Progenitor cell of endocrine pancreas (in vitro differentiated cells): ENCODE measurements around the gene STARD10. TPM values are rescaled to one million over a fixed set of nuclear protein-coding genes. Genes with fewer than 3 reads are reported as not detected.
"Not testable (repeated sequence)": the region's sequence is repeated elsewhere in the genome, so short reads cannot be mapped to it uniquely, and the experiment has no call there.

Experiments
- DNase-seq: peaks from one replicate; pipeline ENCODE4 v3.0.0; 2021; ENCODE audit warnings: low spot score; ENCODE audit not compliant: unreplicated experiment
- H3K27ac Mint-ChIP-seq: 2 replicates; pipeline ENCODE4 v1.8.0; 2021; ENCODE audit warnings: mild to moderate bottlenecking, moderate library complexity, mixed read lengths
- H3K27me3 Mint-ChIP-seq: 2 replicates; pipeline ENCODE4 v1.8.0; 2021; ENCODE audit warnings: mixed read lengths
- H3K36me3 Mint-ChIP-seq: 2 replicates; pipeline ENCODE4 v1.8.0; 2022; ENCODE audit warnings: mixed read lengths; ENCODE audit not compliant: insufficient read depth
- H3K4me1 Mint-ChIP-seq: 2 replicates; pipeline ENCODE4 v1.8.0; 2021; ENCODE audit warnings: low read depth, mixed read lengths
- H3K4me3 Mint-ChIP-seq: 2 replicates; pipeline ENCODE4 v1.8.0; 2021; ENCODE audit warnings: low read depth, mild to moderate bottlenecking, moderate library complexity, mixed read lengths
- H3K9me3 Mint-ChIP-seq: 2 replicates; pipeline ENCODE4 v1.8.0; 2021; ENCODE audit warnings: low read depth, mixed read lengths
- total RNA-seq: library from RNA; stranded (reverse); gene quantifications from 2 replicates; pipeline ENCODE4 v1.2.1, GENCODE V29; 2021
- TF ChIP-seq, protein P1 (sequence below): fragments of 200-600 bp; sonication (generic); IDR thresholded peaks from one replicate; pipeline ENCODE4 v1.5.0; 2021; ENCODE audit warnings: antibody characterized with exemption, mild to moderate bottlenecking; ENCODE audit not compliant: unreplicated experiment

STARD10 gene
- total RNA-seq, 1 donor from 2014 or later, result 212 TPM

- H3K27ac Mint-ChIP-seq, result no peak overlapping the region
- H3K4me1 Mint-ChIP-seq, result peaks cover 10% of the 10 kb centered on the region
- no peaks in the 10 kb centered on the region for H3K9me3 Mint-ChIP-seq
- TF ChIP-seq, protein P1, sequence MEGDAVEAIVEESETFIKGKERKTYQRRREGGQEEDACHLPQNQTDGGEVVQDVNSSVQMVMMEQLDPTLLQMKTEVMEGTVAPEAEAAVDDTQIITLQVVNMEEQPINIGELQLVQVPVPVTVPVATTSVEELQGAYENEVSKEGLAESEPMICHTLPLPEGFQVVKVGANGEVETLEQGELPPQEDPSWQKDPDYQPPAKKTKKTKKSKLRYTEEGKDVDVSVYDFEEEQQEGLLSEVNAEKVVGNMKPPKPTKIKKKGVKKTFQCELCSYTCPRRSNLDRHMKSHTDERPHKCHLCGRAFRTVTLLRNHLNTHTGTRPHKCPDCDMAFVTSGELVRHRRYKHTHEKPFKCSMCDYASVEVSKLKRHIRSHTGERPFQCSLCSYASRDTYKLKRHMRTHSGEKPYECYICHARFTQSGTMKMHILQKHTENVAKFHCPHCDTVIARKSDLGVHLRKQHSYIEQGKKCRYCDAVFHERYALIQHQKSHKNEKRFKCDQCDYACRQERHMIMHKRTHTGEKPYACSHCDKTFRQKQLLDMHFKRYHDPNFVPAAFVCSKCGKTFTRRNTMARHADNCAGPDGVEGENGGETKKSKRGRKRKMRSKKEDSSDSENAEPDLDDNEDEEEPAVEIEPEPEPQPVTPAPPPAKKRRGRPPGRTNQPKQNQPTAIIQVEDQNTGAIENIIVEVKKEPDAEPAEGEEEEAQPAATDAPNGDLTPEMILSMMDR, result no peak
- DNase-seq, result no peak
- peaks cover 5% of the 10 kb centered on the region for H3K36me3 Mint-ChIP-seq
- no peak overlapping the region for H3K4me3 Mint-ChIP-seq
- H3K27me3 Mint-ChIP-seq, result no peaks in the 10 kb centered on the region
Observed at GRCh38 chr11:72808331-72808798, 14.5 kb upstream of the STARD10 start.

GRCh38 chr11:72807792-72808191, 13.9 kb upstream of the STARD10 start:
- no peak for DNase-seq
- Mint-ChIP-seq H3K27ac (no peak overlapping the region), H3K4me1 (peaks cover 7% of the 10 kb centered on the region), H3K27me3 (no peaks in the 10 kb centered on the region), H3K4me3 (no peak overlapping the region), H3K9me3 (no peaks in the 10 kb centered on the region), H3K36me3 (peaks cover 5% of the 10 kb centered on the region)
- TF ChIP-seq, protein P1, result no peak

- H3K36me3 Mint-ChIP-seq, result peaks cover 5% of the 10 kb centered on the region
- TF ChIP-seq, protein P1, result no peak
- H3K27me3 Mint-ChIP-seq, result no peaks in the 10 kb centered on the region
- H3K4me1 Mint-ChIP-seq, result peaks cover 3% of the 10 kb centered on the region
- H3K4me3 Mint-ChIP-seq, result no peak overlapping the region
- no peak for DNase-seq
- H3K9me3 Mint-ChIP-seq, result no peaks in the 10 kb centered on the region
- no peak overlapping the region for H3K27ac Mint-ChIP-seq
Observed at GRCh38 chr11:72807021-72807693, 13.3 kb upstream of the STARD10 start.

DNA sequence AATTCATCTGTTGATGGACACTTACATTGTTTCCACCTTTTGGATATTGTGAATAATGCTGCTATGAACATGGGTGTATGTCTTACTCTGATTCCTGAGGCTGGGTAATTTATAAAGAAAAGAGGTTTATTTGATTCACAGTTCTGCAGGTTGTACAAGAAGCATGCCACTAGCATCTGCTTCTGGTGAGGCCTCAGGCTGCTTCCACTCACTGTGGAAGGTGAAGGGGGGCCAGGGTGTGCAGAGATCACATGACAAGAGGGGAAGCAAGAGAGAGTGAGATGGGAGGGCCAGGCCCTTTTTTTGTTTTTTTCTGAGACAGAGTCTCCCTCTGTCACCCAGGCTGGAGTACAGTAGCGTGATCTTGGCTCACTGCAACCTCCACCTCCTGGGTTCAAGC, 12.5 kb upstream of the STARD10 start:
- H3K9me3 Mint-ChIP-seq, H3K36me3 Mint-ChIP-seq, H3K27me3 Mint-ChIP-seq, H3K4me1 Mint-ChIP-seq, H3K27ac Mint-ChIP-seq, DNase-seq, H3K4me3 Mint-ChIP-seq: not testable (repeated sequence)

DNA sequence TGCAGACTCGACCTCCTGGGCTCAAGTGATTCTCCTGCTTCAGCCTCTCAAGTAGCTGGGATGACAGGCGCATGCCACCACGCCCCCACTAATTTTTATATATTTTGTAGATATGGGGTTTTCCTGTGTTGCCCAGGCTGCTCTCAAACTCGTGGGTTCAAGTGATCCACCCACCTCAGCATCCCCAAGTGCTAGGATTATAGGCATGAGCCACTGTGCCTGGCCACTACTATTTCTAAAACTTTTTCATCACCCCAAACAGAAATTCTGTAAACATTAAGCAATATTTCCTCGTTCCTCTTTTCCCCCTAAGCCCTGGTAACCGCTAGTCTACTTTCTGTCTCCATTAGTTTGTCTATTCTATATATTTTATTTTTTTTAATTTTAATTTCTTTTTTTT, 11.4 kb upstream of the STARD10 start:
- Mint-ChIP-seq H3K9me3 (no peaks in the 10 kb centered on the region), H3K4me3 (no peak overlapping the region), H3K27me3 (no peaks in the 10 kb centered on the region), H3K36me3 (peaks cover 3% of the 10 kb centered on the region), H3K4me1 (no peaks in the 10 kb centered on the region), H3K27ac (no peak overlapping the region)
- no peak for DNase-seq
- TF ChIP-seq, protein P1, result no peak

GRCh38 chr11:72802822-72803221, 9.0 kb upstream of the STARD10 start:
- H3K27ac Mint-ChIP-seq, result no peak overlapping the region
- no peaks in the 10 kb centered on the region for H3K9me3 Mint-ChIP-seq
- TF ChIP-seq, protein P1, result no peak
- no peaks in the 10 kb centered on the region for H3K27me3 Mint-ChIP-seq
- H3K4me3 Mint-ChIP-seq, result no peak overlapping the region
- H3K36me3 Mint-ChIP-seq, result no peaks in the 10 kb centered on the region
- peaks cover 2% of the 10 kb centered on the region for H3K4me1 Mint-ChIP-seq
- DNase-seq, result no peak
